ENCODE measurements around the gene COL23A1. TPM values are rescaled to one million over a fixed set of nuclear protein-coding genes. Genes with fewer than 3 reads are reported as not detected.
A peak's percentile ranks its signal among the peaks of the same experiment; 100 is the strongest.

COL23A1 gene
- total and polyA plus RNA-seq, 2 of the 8 experiments (the other 6 are each of a cell fraction or from before 2014, with no cell fraction given), result 3.1 to 4.7 TPM

GRCh38 chr5:178249191-178249989 is 340.8 kb downstream of the COL23A1 start:
- CTCF ChIA-PET (ENCODE audit: partially characterized antibody), result interaction anchor here (1.2 to 1.9 kb wide), 3 partner anchors 13 to 22 kb away, joined by 5 to 6 read pairs (median 6); no protein-coding TSS in a partner anchor

More at GRCh38 chr5:178249191-178249989, 340.8 kb downstream of the COL23A1 start:
- Histone ChIP-seq H3K14ac (ENCODE audit: insufficient read length) (no peak overlapping the region), H3K23ac (ENCODE audit: insufficient read length) (no peak overlapping the region), H4K20me1 (replicated peaks in 1 of 2; ENCODE audit: control insufficient read depth in 1 of 2, insufficient read depth in 2 of 2, low read length in 2 of 2) (peaks cover 0 to 2% of the 10 kb centered on the region in 2 experiments), H3K23me2 (ENCODE audit: low read depth, low read length) (peaks cover 11% of the 10 kb centered on the region; the same call in 1 of the 2 replicates), H4K5ac (ENCODE audit: insufficient read length, low read depth, low read length) (no peak overlapping the region), H3K79me2 (ENCODE audit: control insufficient read depth in 1 of 2, insufficient read depth in 2 of 2, low read length in 2 of 2) (no peaks in the 10 kb centered on the region), H3K9me3 (ENCODE audit: insufficient read depth in 2 of 2, low read depth in 1 of 2, low read length in 1 of 2) (no peaks in the 10 kb centered on the region), H3K4me1 (replicated peaks in 1 of 4; ENCODE audit: control insufficient read depth in 3 of 4, insufficient read depth in 4 of 4, low read length in 3 of 4) (peaks cover 0 to 3% (median under 1%) of the 10 kb centered on the region in 4 experiments; a peak in 4 of 7 replicates), H4K91ac (replicated peaks; ENCODE audit: insufficient read length, low read length) (no peak overlapping the region), H2AFZ (ENCODE audit: low read length) (no peak overlapping the region), H3K4me2 (ENCODE audit: insufficient read depth in 1 of 2, low read depth in 2 of 2, low read length in 2 of 2) (no peak overlapping the region), H2BK120ac (replicated peaks; ENCODE audit: low read depth, low read length) (no peak overlapping the region), H2BK20ac (ENCODE audit: low read length) (no peak overlapping the region), H3K27ac (ENCODE audit: low read depth, low read length) (no peak overlapping the region), H3K4ac (replicated peaks; ENCODE audit: insufficient read length, low read depth, low read length) (no peak overlapping the region), H3K79me1 (ENCODE audit: low read depth, low read length) (no peaks in the 10 kb centered on the region), H2BK12ac (ENCODE audit: low read depth, low read length) (no peak overlapping the region), H3K56ac (replicated peaks; ENCODE audit: insufficient read length, low read depth, low read length) (no peak overlapping the region), H3K4me3 (ENCODE audit: extremely low read depth in 1 of 4, insufficient read depth in 2 of 4, low read depth in 3 of 4, low read length in 4 of 4) (no peak overlapping the region), H3K27me3 (replicated peaks in 1 of 4; ENCODE audit: control insufficient read depth in 3 of 4, extremely low read depth in 1 of 4, insufficient read depth in 3 of 4, low read length in 3 of 4) (no peaks in the 10 kb centered on the region; a peak in 1 of 7 replicates), H2AK5ac (ENCODE audit: low read depth, low read length) (no peak overlapping the region), H2BK5ac (ENCODE audit: low read depth, low read length) (no peak overlapping the region), H2BK15ac (ENCODE audit: low read length) (no peak overlapping the region), H3K18ac (ENCODE audit: extremely low read depth, low read length) (no peak overlapping the region), H3K9ac (replicated peaks in 1 of 4; ENCODE audit: extremely low read depth in 1 of 4, low read depth in 3 of 4, low read length in 3 of 4) (no peak overlapping the region), H3K36me3 (ENCODE audit: control insufficient read depth in 2 of 4, insufficient read depth in 4 of 4, low read length in 3 of 4) (no peaks in the 10 kb centered on the region), H4K8ac (ENCODE audit: extremely low read depth, insufficient read depth, low read length) (0 out of 2 replicates have a peak overlapping the region, but pooled peaks have one; percentile 51)
- POLR2A ChIA-PET (ENCODE audit: partially characterized antibody), result interaction anchor here (0.7 kb wide), 1 partner anchor 423 kb away, joined by 3 read pairs; no protein-coding TSS in a partner anchor
- TF ChIP-seq ASH2L (IDR thresholded peaks at IDR 0.05; ENCODE audit: low read length) (no peak), HDAC2 (IDR thresholded peaks at IDR 0.05; ENCODE audit: borderline replicate concordance in 1 of 2, low read depth in 2 of 2, low read length in 2 of 2) (no peak), EGR1 (IDR thresholded peaks at IDR 0.05; ENCODE audit: borderline replicate concordance, low read depth, low read length) (no peak), RNF2 (IDR thresholded peaks at IDR 0.05; ENCODE audit: borderline replicate concordance, low read depth, low read length, missing control alignments, poor library complexity, severe bottlenecking) (no peak), RAD21 (IDR thresholded peaks at IDR 0.05 in 1 of 2, conservative IDR thresholded peaks at IDR 0.05 in 1 of 2; ENCODE audit: low read depth in 2 of 2, low read length in 2 of 2) (no peak), SAP30 (IDR thresholded peaks at IDR 0.05; ENCODE audit: insufficient read depth, insufficient replicate concordance, low read length) (no peak), YY1 (IDR thresholded peaks at IDR 0.05; ENCODE audit: low read depth, low read length) (no peak), SUZ12 (IDR thresholded peaks at IDR 0.05; ENCODE audit: low read length) (no peak), CBX5 (IDR thresholded peaks at IDR 0.05; ENCODE audit: low read depth, low read length) (no peak)
- TF ChIP-seq, protein P1, sequence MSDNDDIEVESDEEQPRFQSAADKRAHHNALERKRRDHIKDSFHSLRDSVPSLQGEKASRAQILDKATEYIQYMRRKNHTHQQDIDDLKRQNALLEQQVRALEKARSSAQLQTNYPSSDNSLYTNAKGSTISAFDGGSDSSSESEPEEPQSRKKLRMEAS (IDR thresholded peaks at IDR 0.05), result no peak
- 79% methylated on average over 11 of the region's 13 CpGs; no CpG with 5 or more reads in 1 of the 2 experiments for WGBS, 2 experiments (ENCODE audit: extremely low coverage in 1 of 2, insufficient coverage in 1 of 2, insufficient read length in 1 of 2, insufficient replicate concordance in 2 of 2, low coverage in 1 of 2, low lambda C conversion rate in 2 of 2, missing lambda C conversion rate in 1 of 2)
- no peak for FAIRE-seq
- no peak for DNase-seq (ENCODE audit: low read depth in 1 of 2, low spot score in 2 of 2)

Measured in H1 (cell line).